Fibroblast of lung (primary cell): Measurements from ENCODE around the gene LAMB1. TPM values are rescaled to one million over a fixed set of nuclear protein-coding genes. Genes with fewer than 3 reads are reported as not detected.
"Not testable (repeated sequence)": the region's sequence is repeated elsewhere in the genome, so short reads cannot be mapped to it uniquely, and the experiment has no call there.

Source experiments
- DNase-seq, 2 donors: peaks; one replicate each; pipeline versions ENCODE4 v3.0.0 to v3.0.0-alpha.2; 2010; ENCODE audit warnings: low read depth in 2 of 2
- H2AFZ ChIP-seq: 2 replicates; pipeline ENCODE4 v1.5.1; 2012; ENCODE audit warnings: low read length, control low read depth, inconsistent platforms
- H3K27ac ChIP-seq: 2 replicates; pipeline ENCODE4 v1.5.1; 2011; ENCODE audit warnings: low read length, control low read depth; ENCODE audit not compliant: insufficient read depth
- H3K27me3 ChIP-seq: 2 replicates; pipeline ENCODE4 v1.5.1; 2011; ENCODE audit warnings: mild to moderate bottlenecking, low read length; ENCODE audit not compliant: control insufficient read depth, insufficient read depth
- H3K36me3 ChIP-seq: 2 replicates; pipeline ENCODE4 v1.5.1; 2011; ENCODE audit warnings: low read length; ENCODE audit not compliant: control insufficient read depth, insufficient read depth
- H3K4me1 ChIP-seq: 2 replicates; pipeline ENCODE4 v1.5.1; 2011; ENCODE audit warnings: low read length; ENCODE audit not compliant: control insufficient read depth, insufficient read depth; ENCODE audit errors: extremely low read depth
- H3K4me2 ChIP-seq: 2 replicates; pipeline ENCODE4 v1.5.1; 2011; ENCODE audit warnings: low read length, control low read depth; ENCODE audit not compliant: insufficient read depth; ENCODE audit errors: extremely low read depth
- H3K4me3 ChIP-seq, 4 experiments: fragments of 200-600 bp in 1 of 4; sonication (generic) in 1 of 4; replicated peaks in 1 of 4; 2 replicates each; pipeline ENCODE4 v1.5.1; 2011 to 2016; ENCODE audit warnings: low read length in 4 of 4, low read depth in 3 of 4, mild to moderate bottlenecking in 3 of 4, control low read depth in 2 of 4, inconsistent platforms in 1 of 4, mixed read lengths in 1 of 4; ENCODE audit not compliant: insufficient read depth in 1 of 4; ENCODE audit errors: control extremely low read depth in 1 of 4
- H3K79me2 ChIP-seq: 2 replicates; pipeline ENCODE4 v1.5.1; 2012; ENCODE audit warnings: mild to moderate bottlenecking, low read length, inconsistent platforms; ENCODE audit not compliant: control insufficient read depth, insufficient read depth
- H3K9ac ChIP-seq: 2 replicates; pipeline ENCODE4 v1.5.1; 2011; ENCODE audit warnings: mild to moderate bottlenecking, low read length, control low read depth; ENCODE audit not compliant: insufficient read depth
- H3K9me3 ChIP-seq: 2 replicates; pipeline ENCODE4 v1.5.1; 2012; ENCODE audit warnings: low read depth, low read length; ENCODE audit not compliant: control insufficient read depth, insufficient read depth
- H4K20me1 ChIP-seq: 2 replicates; pipeline ENCODE4 v1.5.1; 2011; ENCODE audit warnings: low read length; ENCODE audit not compliant: control insufficient read depth, insufficient read depth; ENCODE audit errors: extremely low read depth
- CTCF ChIP-seq, 2 donors: IDR thresholded peaks in 1 of 2; conservative IDR thresholded peaks in 1 of 2; 1 replicate in 1 of 2; 2 replicates in 1 of 2; pipeline ENCODE4 v1.5.1; 2011 to 2012; ENCODE audit warnings: low read length in 2 of 2, control low read depth in 1 of 2, inconsistent platforms in 1 of 2, low read depth in 1 of 2, mild to moderate bottlenecking in 1 of 2
- EZH2 ChIP-seq: IDR thresholded peaks from 2 replicates; pipeline ENCODE4 v1.5.1; 2012; ENCODE audit warnings: low read length, control low read depth, mild to moderate bottlenecking; ENCODE audit errors: missing control alignments
- polyA plus RNA-seq, 2 donors: library from polyadenylated mRNA; depleted of rRNA in 1 of 2; stranded (reverse) in 1 of 2; unstranded in 1 of 2; fragments of >200 nt; gene quantifications; 2 replicates each; pipeline ENCODE4 v1.2.1, GENCODE V29; 2011 to 2012; ENCODE audit warnings: missing spikeins in 1 of 2
- total RNA-seq: library from RNA; depleted of rRNA; stranded (reverse); fragments of >200 nt; gene quantifications from 2 replicates; pipeline ENCODE4 v1.2.1, GENCODE V29; 2014

Gene LAMB1
- total and polyA plus RNA-seq, 2 donors (not counting 1 experiment from before 2014, with no cell fraction given), result 428 to 516 TPM

- no peak overlapping the region for H3K27ac ChIP-seq
- H3K4me1 ChIP-seq, result peaks cover 7% of the 10 kb centered on the region
- H3K27me3 ChIP-seq, result no peaks in the 10 kb centered on the region
- no peaks in the 10 kb centered on the region for H3K79me2 ChIP-seq
- no peak overlapping the region for H3K4me3 ChIP-seq
- H3K36me3 ChIP-seq, result no peaks in the 10 kb centered on the region
- no peak overlapping the region for H3K4me2 ChIP-seq
- no peaks in the 10 kb centered on the region for H4K20me1 ChIP-seq
- TF ChIP-seq CTCF (conservative IDR thresholded peaks at IDR 0.05 in 1 of 2, IDR thresholded peaks at IDR 0.05 in 1 of 2; ENCODE audit: low read depth in 1 of 2, low read length in 2 of 2) (no peak), EZH2 (no peak)
- H3K9ac ChIP-seq, result no peak overlapping the region
- no peak overlapping the region for H2AFZ ChIP-seq
- DNase-seq, result no peak
- no peaks in the 10 kb centered on the region for H3K9me3 ChIP-seq
Measured at GRCh38 chr7:108033776-108034497, 31.0 kb upstream of the LAMB1 start.

- not testable (repeated sequence) for H3K4me3 ChIP-seq, H4K20me1 ChIP-seq, H3K4me2 ChIP-seq, H2AFZ ChIP-seq, H3K27me3 ChIP-seq, H3K36me3 ChIP-seq, DNase-seq, H3K79me2 ChIP-seq, H3K9ac ChIP-seq, H3K4me1 ChIP-seq, H3K9me3 ChIP-seq, H3K27ac ChIP-seq
Measured at GRCh38 chr7:108033309-108033708, 30.3 kb upstream of the LAMB1 start.

GRCh38 chr7:108030516-108030915 is 27.6 kb upstream of the LAMB1 start:
- Histone ChIP-seq H3K27me3 (no peaks in the 10 kb centered on the region), H3K36me3 (no peaks in the 10 kb centered on the region), H2AFZ (peak overlapping the region; percentile 52), H3K27ac (peak overlapping the region; percentile 8), H3K79me2 (no peaks in the 10 kb centered on the region), H3K4me2 (peak overlapping the region; percentile 41), H3K9ac (no peak overlapping the region), H3K4me3 (no peak overlapping the region), H3K4me1 (peaks cover 7% of the 10 kb centered on the region), H4K20me1 (no peaks in the 10 kb centered on the region), H3K9me3 (no peaks in the 10 kb centered on the region)
- TF ChIP-seq EZH2 (no peak), CTCF (conservative IDR thresholded peaks at IDR 0.05 in 1 of 2, IDR thresholded peaks at IDR 0.05 in 1 of 2; ENCODE audit: low read depth in 1 of 2, low read length in 2 of 2) (no peak)
- peak in 1 of 2 donors; percentile 70 for DNase-seq
